GM19463 (cell line): ENCODE data around the gene CRY2.
A peak's percentile ranks its signal among the peaks of the same experiment; 100 is the strongest.

ENCODE experiments used
- ATAC-seq: cut with Tn5 transposase; IDR thresholded peaks from one replicate; pipeline ENCODE4 v1.9.1; 2021; ENCODE audit warnings: mild to moderate bottlenecking, moderate library complexity; ENCODE audit not compliant: unreplicated experiment

Gene CRY2

GRCh38 chr11:45877221-45877620 is 29.9 kb downstream of the CRY2 start:
- ATAC-seq, result no peak

- no peak for ATAC-seq
These were observed 30.6 kb downstream of the CRY2 start for GRCh38 chr11:45877845-45878244.

- ATAC-seq, result no peak
These were observed 32.8 kb downstream of the CRY2 start for GRCh38 chr11:45879803-45880686.

GRCh38 chr11:45880772-45881570 is 33.7 kb downstream of the CRY2 start:
- no peak for ATAC-seq

GRCh38 chr11:45881708-45882368 is 34.6 kb downstream of the CRY2 start:
- ATAC-seq, result no peak

- no peak for ATAC-seq
These were observed 37.4 kb downstream of the CRY2 start for GRCh38 chr11:45884596-45885185.

GRCh38 chr11:45885274-45885920 is 38.1 kb downstream of the CRY2 start, which contains the start of gene MAPK8IP1:
TSS of gene MAPK8IP1 (plus strand) at chr11:45885651. CDS start at chr11:45885821, 170 bp downstream.
- ATAC-seq, result peak; percentile 71

- ATAC-seq, result no peak
These were observed 38.8 kb downstream of the CRY2 start for GRCh38 chr11:45885921-45886721.

- no peak for ATAC-seq
These were observed 39.7 kb downstream of the CRY2 start for GRCh38 chr11:45886816-45887520.

GRCh38 chr11:45887587-45887986 is 40.3 kb downstream of the CRY2 start:
- no peak for ATAC-seq

- no peak for ATAC-seq
These were observed 42.3 kb downstream of the CRY2 start for GRCh38 chr11:45889555-45889954.

- ATAC-seq, result no peak
These were observed 42.7 kb downstream of the CRY2 start for GRCh38 chr11:45889966-45890365.

GRCh38 chr11:45890886-45891550 is 43.7 kb downstream of the CRY2 start:
- no peak for ATAC-seq

GRCh38 chr11:45892856-45893255 is 45.6 kb downstream of the CRY2 start:
- no peak for ATAC-seq

- no peak for ATAC-seq
These were observed 47.4 kb downstream of the CRY2 start for GRCh38 chr11:45894555-45895247.

- no peak for ATAC-seq
These were observed 48.4 kb downstream of the CRY2 start for GRCh38 chr11:45895553-45896259.

- no peak for ATAC-seq
These were observed 49.2 kb downstream of the CRY2 start for GRCh38 chr11:45896422-45896984.
